Activated CD4-positive, alpha-beta memory T cell treated with anti-CD3 and anti-CD28 coated beads for 36 hours (primary cell): ENCODE measurements around the gene NFATC1. TPM values are rescaled to one million over a fixed set of nuclear protein-coding genes. Genes with fewer than 3 reads are reported as not detected.

Source experiments
- CTCF ChIA-PET: fragments of 350-600 bp; sonication (Branson Sonifier 250); formaldehyde crosslinking; loops from one replicate; lab custom pipeline; 2021; ENCODE audit warnings: antibody characterized with exemption, inconsistent platforms; lab: Charles Lee
- POLR2A ChIA-PET: fragments of 350-600 bp; sonication (Branson Sonifier 250); formaldehyde crosslinking; loops from one replicate; lab custom pipeline; 2021; ENCODE audit warnings: antibody characterized with exemption; lab: Charles Lee
- DNase-seq: peaks from one replicate; pipeline ENCODE4 v3.0.0-alpha.2; 2020
- H3K27ac Mint-ChIP-seq: one replicate; pipeline ENCODE4 v1.8.0; 2021; ENCODE audit warnings: mixed read lengths
- H3K27me3 Mint-ChIP-seq: one replicate; pipeline ENCODE4 v1.8.0; 2021; ENCODE audit warnings: mixed read lengths
- H3K36me3 Mint-ChIP-seq: one replicate; pipeline ENCODE4 v1.8.0; 2021; ENCODE audit warnings: mixed read lengths
- H3K4me1 Mint-ChIP-seq: one replicate; pipeline ENCODE4 v1.8.0; 2021; ENCODE audit warnings: low read depth, mixed read lengths
- H3K4me3 Mint-ChIP-seq: one replicate; pipeline ENCODE4 v1.8.0; 2021; ENCODE audit warnings: mild to moderate bottlenecking, mixed read lengths
- H3K9me3 Mint-ChIP-seq: one replicate; pipeline ENCODE4 v1.8.0; 2021; ENCODE audit warnings: mixed read lengths
- intact Hi-C: fragments of 100-400 bp; cut with micrococcal nuclease; formaldehyde crosslinking; loops from one replicate; pipeline ENCODE4 v1.15.1; 2023
- total RNA-seq, 2 experiments: library from RNA; stranded (reverse); gene quantifications; one replicate each; pipeline ENCODE4 v1.2.3, GENCODE V29; 2021

Gene NFATC1
- total RNA-seq, 2 experiments from 2014 or later: 83.7 to 85.4 TPM

GRCh38 chr18:79552696-79553095 lies 157.0 kb downstream of the NFATC1 start:
- Mint-ChIP-seq H3K9me3 (no peaks in the 10 kb centered on the region), H3K36me3 (no peaks in the 10 kb centered on the region), H3K27me3 (no peaks in the 10 kb centered on the region), H3K27ac (no peak overlapping the region), H3K4me3 (no peak overlapping the region), H3K4me1 (no peaks in the 10 kb centered on the region)
- ChIA-PET POLR2A (no interaction called here), CTCF (no interaction called here)
- intact Hi-C loops: no loop called here
- no peak for DNase-seq

DNA sequence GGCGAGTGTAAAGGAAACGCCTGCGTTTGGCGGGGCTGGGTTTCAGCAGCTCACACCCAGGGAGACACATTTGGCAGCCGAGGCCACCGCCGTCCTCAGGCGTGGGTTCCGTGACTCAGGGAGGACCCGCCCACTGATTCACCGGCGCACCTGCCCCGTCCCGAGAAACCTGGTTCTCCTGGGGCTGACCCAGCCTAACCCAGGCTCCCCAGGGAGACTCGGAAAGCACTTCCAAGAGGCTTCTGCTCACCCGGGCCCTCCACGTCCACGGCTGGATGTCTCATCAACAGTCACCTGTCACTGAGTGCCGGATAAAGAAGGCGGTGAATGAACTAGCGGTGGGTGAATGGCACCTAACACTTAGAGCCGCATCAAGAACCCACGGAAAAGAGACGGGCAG lies 157.4 kb downstream of the NFATC1 start:
- no peak for DNase-seq
- Mint-ChIP-seq H3K27me3 (no peaks in the 10 kb centered on the region), H3K27ac (no peak overlapping the region), H3K4me1 (no peaks in the 10 kb centered on the region), H3K36me3 (no peaks in the 10 kb centered on the region), H3K4me3 (no peak overlapping the region), H3K9me3 (no peaks in the 10 kb centered on the region)
- ChIA-PET POLR2A (no interaction called here), CTCF (no interaction called here)
- intact Hi-C loops: no loop called here

GRCh38 chr18:79553696-79554095 lies 158.0 kb downstream of the NFATC1 start:
- Mint-ChIP-seq H3K27me3 (no peaks in the 10 kb centered on the region), H3K4me3 (no peak overlapping the region), H3K9me3 (no peaks in the 10 kb centered on the region), H3K4me1 (no peaks in the 10 kb centered on the region), H3K36me3 (no peaks in the 10 kb centered on the region), H3K27ac (no peak overlapping the region)
- ChIA-PET POLR2A (no interaction called here), CTCF (no interaction called here)
- intact Hi-C loops: no loop called here
- no peak for DNase-seq

GRCh38 chr18:79554321-79554720 lies 158.6 kb downstream of the NFATC1 start:
- Mint-ChIP-seq H3K4me3 (no peak overlapping the region), H3K27ac (no peak overlapping the region), H3K36me3 (no peaks in the 10 kb centered on the region), H3K9me3 (no peaks in the 10 kb centered on the region), H3K27me3 (no peaks in the 10 kb centered on the region), H3K4me1 (no peaks in the 10 kb centered on the region)
- intact Hi-C loops: no loop called here
- POLR2A ChIA-PET: no interaction called here
- CTCF ChIA-PET: no interaction called here
- no peak for DNase-seq

DNA sequence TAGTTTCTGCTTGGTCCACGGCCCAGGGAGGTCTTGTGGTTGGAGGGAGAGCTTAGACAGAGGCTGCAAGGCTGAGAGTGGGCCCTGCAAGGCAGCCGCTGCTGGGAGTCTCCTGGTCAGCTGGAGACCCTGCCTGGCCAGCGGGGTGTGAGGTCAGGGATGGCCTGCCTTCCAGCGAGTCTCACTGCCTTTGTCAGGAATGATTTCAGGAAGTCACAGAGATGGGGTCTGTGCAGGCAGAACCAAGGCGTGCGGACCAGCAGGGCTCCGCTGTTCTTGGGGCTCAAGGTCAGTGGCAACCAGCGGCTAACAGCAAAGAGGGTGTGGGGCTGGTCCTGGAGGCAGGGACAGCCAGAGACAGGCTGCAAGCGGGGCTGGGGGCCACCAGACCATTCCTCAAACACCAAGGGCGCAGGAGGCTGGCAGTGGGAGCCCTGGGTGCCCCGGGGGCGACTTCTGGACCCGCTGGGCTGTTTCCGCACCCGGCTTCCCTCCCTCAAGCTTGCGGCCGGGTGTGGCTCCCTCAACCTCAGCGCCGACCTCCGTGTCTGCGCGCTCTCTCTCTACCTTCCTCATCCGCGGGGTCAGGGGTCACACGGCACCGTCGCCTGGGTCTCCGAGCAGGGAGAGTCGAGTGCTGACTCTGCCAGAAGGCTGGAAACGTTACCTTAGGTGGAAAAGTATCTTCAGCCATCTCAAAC lies 159.4 kb downstream of the NFATC1 start:
- no peak for DNase-seq
- H3K4me1 Mint-ChIP-seq: no peaks in the 10 kb centered on the region
- H3K27ac Mint-ChIP-seq: no peak overlapping the region
- POLR2A ChIA-PET: no interaction called here
- no peak overlapping the region for H3K4me3 Mint-ChIP-seq
- no peaks in the 10 kb centered on the region for H3K27me3 Mint-ChIP-seq
- no peaks in the 10 kb centered on the region for H3K36me3 Mint-ChIP-seq
- no peaks in the 10 kb centered on the region for H3K9me3 Mint-ChIP-seq
- intact Hi-C loops: no loop called here
- CTCF ChIA-PET: no interaction called here

- Mint-ChIP-seq H3K27me3 (no peaks in the 10 kb centered on the region), H3K4me3 (no peak overlapping the region), H3K27ac (no peak overlapping the region), H3K36me3 (no peaks in the 10 kb centered on the region), H3K9me3 (no peaks in the 10 kb centered on the region), H3K4me1 (no peaks in the 10 kb centered on the region)
- intact Hi-C loops: no loop called here
- CTCF ChIA-PET: no interaction called here
- DNase-seq: no peak
- POLR2A ChIA-PET: no interaction called here
Measured at GRCh38 chr18:79555885-79556284, 160.2 kb downstream of the NFATC1 start.

- POLR2A ChIA-PET: no interaction called here
- no peak overlapping the region for H3K4me3 Mint-ChIP-seq
- H3K4me1 Mint-ChIP-seq: no peaks in the 10 kb centered on the region
- no peaks in the 10 kb centered on the region for H3K36me3 Mint-ChIP-seq
- H3K27me3 Mint-ChIP-seq: no peaks in the 10 kb centered on the region
- CTCF ChIA-PET: no interaction called here
- H3K9me3 Mint-ChIP-seq: no peaks in the 10 kb centered on the region
- DNase-seq: no peak
- intact Hi-C loops: no loop called here
- no peak overlapping the region for H3K27ac Mint-ChIP-seq
Measured at GRCh38 chr18:79556829-79557585, 161.3 kb downstream of the NFATC1 start.

- Mint-ChIP-seq H3K36me3 (no peaks in the 10 kb centered on the region), H3K9me3 (no peaks in the 10 kb centered on the region), H3K27me3 (no peaks in the 10 kb centered on the region), H3K4me3 (no peak overlapping the region), H3K4me1 (no peaks in the 10 kb centered on the region), H3K27ac (no peak overlapping the region)
- CTCF ChIA-PET: no interaction called here
- intact Hi-C loops: no loop called here
- POLR2A ChIA-PET: no interaction called here
- DNase-seq: no peak
Measured at GRCh38 chr18:79558196-79558932, 162.6 kb downstream of the NFATC1 start.

- Mint-ChIP-seq H3K27me3 (no peaks in the 10 kb centered on the region), H3K9me3 (no peaks in the 10 kb centered on the region), H3K36me3 (no peaks in the 10 kb centered on the region), H3K4me3 (no peak overlapping the region), H3K27ac (no peak overlapping the region), H3K4me1 (no peaks in the 10 kb centered on the region)
- intact Hi-C loops: no loop called here
- CTCF ChIA-PET: no interaction called here
- POLR2A ChIA-PET: no interaction called here
- no peak for DNase-seq
Measured at GRCh38 chr18:79558933-79559416, 163.2 kb downstream of the NFATC1 start.

GRCh38 chr18:79559436-79559835 lies 163.7 kb downstream of the NFATC1 start:
- no peak overlapping the region for H3K27ac Mint-ChIP-seq
- DNase-seq: no peak
- CTCF ChIA-PET: no interaction called here
- H3K9me3 Mint-ChIP-seq: no peaks in the 10 kb centered on the region
- POLR2A ChIA-PET: no interaction called here
- H3K4me1 Mint-ChIP-seq: no peaks in the 10 kb centered on the region
- intact Hi-C loops: no loop called here
- no peaks in the 10 kb centered on the region for H3K36me3 Mint-ChIP-seq
- H3K27me3 Mint-ChIP-seq: no peaks in the 10 kb centered on the region
- H3K4me3 Mint-ChIP-seq: no peak overlapping the region

GRCh38 chr18:79560042-79560860 lies 164.5 kb downstream of the NFATC1 start:
- intact Hi-C loops: no loop called here
- no peak overlapping the region for H3K4me3 Mint-ChIP-seq
- POLR2A ChIA-PET: no interaction called here
- no peaks in the 10 kb centered on the region for H3K27me3 Mint-ChIP-seq
- CTCF ChIA-PET: no interaction called here
- no peak overlapping the region for H3K27ac Mint-ChIP-seq
- H3K4me1 Mint-ChIP-seq: no peaks in the 10 kb centered on the region
- no peaks in the 10 kb centered on the region for H3K9me3 Mint-ChIP-seq
- H3K36me3 Mint-ChIP-seq: no peaks in the 10 kb centered on the region
- DNase-seq: no peak

GRCh38 chr18:79560861-79561210 lies 165.1 kb downstream of the NFATC1 start:
- intact Hi-C loops: no loop called here
- Mint-ChIP-seq H3K4me3 (no peak overlapping the region), H3K4me1 (no peaks in the 10 kb centered on the region), H3K9me3 (no peaks in the 10 kb centered on the region), H3K27me3 (no peaks in the 10 kb centered on the region), H3K36me3 (no peaks in the 10 kb centered on the region), H3K27ac (no peak overlapping the region)
- DNase-seq: no peak
- ChIA-PET POLR2A (no interaction called here), CTCF (no interaction called here)
